ENCODE results near the gene LARP1.

LARP1 gene

DNA sequence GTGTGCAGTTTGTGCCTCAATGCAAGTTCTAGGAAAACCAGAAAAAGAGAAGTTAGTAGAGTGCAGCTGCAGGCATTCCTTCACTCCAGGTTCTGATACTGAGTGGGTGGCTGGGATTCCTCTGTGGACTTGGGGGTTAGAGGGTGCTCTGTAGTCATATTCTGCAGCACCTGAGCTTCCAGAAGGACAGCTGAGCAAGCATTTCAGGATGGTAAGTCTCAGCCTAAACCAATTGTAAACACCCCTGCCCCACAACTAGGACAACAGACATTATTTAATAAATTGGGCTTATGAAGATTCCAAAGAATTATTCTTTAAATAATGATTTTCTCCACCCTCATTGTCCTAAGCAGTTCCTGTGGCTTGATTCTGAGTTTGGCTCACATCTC, 86.1 kb downstream of the LARP1 start:
- Histone ChIP-seq H3K9me2 (replicated peaks; ENCODE audit: low read depth, low read length) (no peaks in the 10 kb centered on the region), H3K79me2 (ENCODE audit: insufficient read depth, low read length) (no peaks in the 10 kb centered on the region), H3K36me3 (ENCODE audit: insufficient read depth, low read length) (no peaks in the 10 kb centered on the region), H2AFZ (ENCODE audit: low read length) (no peak overlapping the region), H3F3A (ENCODE audit: low read depth) (no peaks in the 10 kb centered on the region), H4K20me1 (ENCODE audit: insufficient read depth, low read length, poor library complexity, severe bottlenecking) (no peaks in the 10 kb centered on the region), H3K4me3 (ENCODE audit: low read length, poor library complexity, severe bottlenecking) (no peak overlapping the region), H3K9ac (ENCODE audit: low read depth, low read length, poor library complexity, severe bottlenecking) (no peak overlapping the region), H3K4me1 (ENCODE audit: insufficient read depth, low read length, poor library complexity, severe bottlenecking) (no peaks in the 10 kb centered on the region), H3K9me3 (ENCODE audit: insufficient read depth, low read depth, low read length) (no peaks in the 10 kb centered on the region), H3K27me3 (ENCODE audit: insufficient read depth, low read length, poor library complexity, severe bottlenecking) (no peaks in the 10 kb centered on the region), H3K4me2 (ENCODE audit: low read depth, low read length, poor library complexity, severe bottlenecking) (no peak overlapping the region)
- no peak for TF ChIP-seq EZH2phosphoT487 (IDR thresholded peaks at IDR 0.05; ENCODE audit: borderline replicate concordance)
- TF ChIP-seq, protein P1, sequence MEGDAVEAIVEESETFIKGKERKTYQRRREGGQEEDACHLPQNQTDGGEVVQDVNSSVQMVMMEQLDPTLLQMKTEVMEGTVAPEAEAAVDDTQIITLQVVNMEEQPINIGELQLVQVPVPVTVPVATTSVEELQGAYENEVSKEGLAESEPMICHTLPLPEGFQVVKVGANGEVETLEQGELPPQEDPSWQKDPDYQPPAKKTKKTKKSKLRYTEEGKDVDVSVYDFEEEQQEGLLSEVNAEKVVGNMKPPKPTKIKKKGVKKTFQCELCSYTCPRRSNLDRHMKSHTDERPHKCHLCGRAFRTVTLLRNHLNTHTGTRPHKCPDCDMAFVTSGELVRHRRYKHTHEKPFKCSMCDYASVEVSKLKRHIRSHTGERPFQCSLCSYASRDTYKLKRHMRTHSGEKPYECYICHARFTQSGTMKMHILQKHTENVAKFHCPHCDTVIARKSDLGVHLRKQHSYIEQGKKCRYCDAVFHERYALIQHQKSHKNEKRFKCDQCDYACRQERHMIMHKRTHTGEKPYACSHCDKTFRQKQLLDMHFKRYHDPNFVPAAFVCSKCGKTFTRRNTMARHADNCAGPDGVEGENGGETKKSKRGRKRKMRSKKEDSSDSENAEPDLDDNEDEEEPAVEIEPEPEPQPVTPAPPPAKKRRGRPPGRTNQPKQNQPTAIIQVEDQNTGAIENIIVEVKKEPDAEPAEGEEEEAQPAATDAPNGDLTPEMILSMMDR (conservative IDR thresholded peaks at IDR 0.05; ENCODE audit: low read length) = no peak

- Histone ChIP-seq H3K4me1 (ENCODE audit: insufficient read depth, low read length, poor library complexity, severe bottlenecking) (no peaks in the 10 kb centered on the region), H3K9ac (ENCODE audit: low read depth, low read length, poor library complexity, severe bottlenecking) (no peak overlapping the region), H3K9me3 (ENCODE audit: insufficient read depth, low read depth, low read length) (no peaks in the 10 kb centered on the region), H3K27me3 (ENCODE audit: insufficient read depth, low read length, poor library complexity, severe bottlenecking) (no peaks in the 10 kb centered on the region), H3K36me3 (ENCODE audit: insufficient read depth, low read length) (no peaks in the 10 kb centered on the region), H3K4me2 (ENCODE audit: low read depth, low read length, poor library complexity, severe bottlenecking) (no peak overlapping the region), H3K79me2 (ENCODE audit: insufficient read depth, low read length) (no peaks in the 10 kb centered on the region), H4K20me1 (ENCODE audit: insufficient read depth, low read length, poor library complexity, severe bottlenecking) (no peaks in the 10 kb centered on the region), H3K4me3 (ENCODE audit: low read length, poor library complexity, severe bottlenecking) (no peak overlapping the region), H3K9me2 (replicated peaks; ENCODE audit: low read depth, low read length) (no peaks in the 10 kb centered on the region), H2AFZ (ENCODE audit: low read length) (no peak overlapping the region), H3F3A (ENCODE audit: low read depth) (no peaks in the 10 kb centered on the region)
- TF ChIP-seq, protein P1 (conservative IDR thresholded peaks at IDR 0.05; ENCODE audit: low read length) = no peak
- TF ChIP-seq EZH2phosphoT487 (IDR thresholded peaks at IDR 0.05; ENCODE audit: borderline replicate concordance) = no peak
Observed at GRCh38 chr5:154842689-154843530, 87.7 kb downstream of the LARP1 start.

DNA sequence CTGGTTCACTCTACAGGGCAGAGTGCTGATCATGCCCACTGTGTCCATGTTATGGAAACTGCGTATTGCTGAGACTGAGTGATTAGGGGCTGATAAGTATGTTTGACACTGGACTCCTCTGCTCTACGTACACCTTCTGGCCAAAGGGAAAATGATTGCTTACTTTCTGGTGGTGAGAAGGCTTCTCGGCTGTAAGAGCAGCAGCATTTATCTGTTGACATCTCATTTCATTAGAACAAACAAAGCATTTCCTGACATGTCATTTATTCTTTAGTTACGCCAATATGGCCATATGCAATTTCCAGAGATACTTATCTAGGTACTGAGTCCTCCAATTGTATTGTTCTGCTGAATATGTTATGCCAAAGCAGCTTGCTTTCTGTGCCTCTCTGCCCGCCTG, 89.6 kb downstream of the LARP1 start:
- no peaks in the 10 kb centered on the region for H3K36me3 ChIP-seq (ENCODE audit: insufficient read depth, low read length)
- H3K4me1 ChIP-seq (ENCODE audit: insufficient read depth, low read length, poor library complexity, severe bottlenecking) = no peaks in the 10 kb centered on the region
- H3F3A ChIP-seq (ENCODE audit: low read depth) = no peaks in the 10 kb centered on the region
- H3K9me2 ChIP-seq (replicated peaks; ENCODE audit: low read depth, low read length) = no peaks in the 10 kb centered on the region
- TF ChIP-seq, protein P1 (conservative IDR thresholded peaks at IDR 0.05; ENCODE audit: low read length) = no peak
- TF ChIP-seq EZH2phosphoT487 (IDR thresholded peaks at IDR 0.05; ENCODE audit: borderline replicate concordance) = no peak
- no peak overlapping the region for H3K4me3 ChIP-seq (ENCODE audit: low read length, poor library complexity, severe bottlenecking)
- no peaks in the 10 kb centered on the region for H3K9me3 ChIP-seq (ENCODE audit: insufficient read depth, low read depth, low read length)
- no peak overlapping the region for H3K4me2 ChIP-seq (ENCODE audit: low read depth, low read length, poor library complexity, severe bottlenecking)
- no peaks in the 10 kb centered on the region for H3K79me2 ChIP-seq (ENCODE audit: insufficient read depth, low read length)
- no peak overlapping the region for H3K9ac ChIP-seq (ENCODE audit: low read depth, low read length, poor library complexity, severe bottlenecking)
- H3K27me3 ChIP-seq (ENCODE audit: insufficient read depth, low read length, poor library complexity, severe bottlenecking) = no peaks in the 10 kb centered on the region
- H4K20me1 ChIP-seq (ENCODE audit: insufficient read depth, low read length, poor library complexity, severe bottlenecking) = no peaks in the 10 kb centered on the region
- no peak overlapping the region for H2AFZ ChIP-seq (ENCODE audit: low read length)
